H9 (cell line): Measurements from ENCODE around the gene KRTAP5-11. TPM values are rescaled to one million over a fixed set of nuclear protein-coding genes. Genes with fewer than 3 reads are reported as not detected.
"Not testable (repeated sequence)": the region's sequence is repeated elsewhere in the genome, so short reads cannot be mapped to it uniquely, and the experiment has no call there.

Source experiments
- DNase-seq: peaks from one replicate; pipeline ENCODE4 v3.0.0-alpha.2; 2017
- H2AFZ ChIP-seq: one replicate; pipeline ENCODE4 v1.6.1; 2013; ENCODE audit warnings: mild to moderate bottlenecking, low read length, control low read depth, moderate library complexity
- H2AK5ac ChIP-seq: 2 replicates; pipeline ENCODE4 v1.6.1; 2013; ENCODE audit warnings: low read length, control low read depth, mixed read lengths; ENCODE audit not compliant: insufficient read length
- H2BK120ac ChIP-seq: one replicate; pipeline ENCODE4 v1.6.1; 2013; ENCODE audit warnings: low read depth, mild to moderate bottlenecking, low read length, control low read depth, inconsistent platforms; ENCODE audit not compliant: poor library complexity, severe bottlenecking
- H2BK12ac ChIP-seq: 2 replicates; pipeline ENCODE4 v1.6.1; 2013; ENCODE audit warnings: low read length, control low read depth, mixed read lengths, low read depth; ENCODE audit not compliant: insufficient read length
- H2BK15ac ChIP-seq: 2 replicates; pipeline ENCODE4 v1.6.1; 2013; ENCODE audit warnings: low read depth, low read length, control low read depth
- H2BK20ac ChIP-seq: one replicate; pipeline ENCODE4 v1.6.1; 2013; ENCODE audit warnings: low read depth, mild to moderate bottlenecking, low read length, control low read depth, inconsistent platforms; ENCODE audit not compliant: poor library complexity, severe bottlenecking
- H2BK5ac ChIP-seq: 2 replicates; pipeline ENCODE4 v1.6.1; 2013; ENCODE audit warnings: low read length, control low read depth, mixed read lengths; ENCODE audit not compliant: insufficient read length
- H3K14ac ChIP-seq: 2 replicates; pipeline ENCODE4 v1.6.1; 2013; ENCODE audit warnings: low read length, control low read depth; ENCODE audit not compliant: insufficient read depth
- H3K18ac ChIP-seq: 2 replicates; pipeline ENCODE4 v1.6.1; 2013; ENCODE audit warnings: low read depth, mild to moderate bottlenecking, mixed read lengths, low read length, control low read depth; ENCODE audit not compliant: insufficient read length
- H3K23ac ChIP-seq: 2 replicates; pipeline ENCODE4 v1.6.1; 2013; ENCODE audit warnings: low read length, control low read depth, mixed read lengths, low read depth; ENCODE audit not compliant: insufficient read length
- H3K23me2 ChIP-seq: 2 replicates; pipeline ENCODE4 v1.6.1; 2013; ENCODE audit warnings: low read depth, mild to moderate bottlenecking, mixed read lengths, low read length, control low read depth; ENCODE audit not compliant: insufficient read length, poor library complexity, severe bottlenecking
- H3K27ac ChIP-seq: 2 replicates; pipeline ENCODE4 v1.5.1; 2013; ENCODE audit warnings: low read length, control low read depth, mixed read lengths, low read depth; ENCODE audit not compliant: insufficient read length
- H3K27me3 ChIP-seq: 2 replicates; pipeline ENCODE4 v1.6.1; 2013; ENCODE audit warnings: low read length, control low read depth, inconsistent platforms; ENCODE audit not compliant: insufficient read depth
- H3K4ac ChIP-seq: 2 replicates; pipeline ENCODE4 v1.6.1; 2013; ENCODE audit warnings: low read depth, mild to moderate bottlenecking, control low read depth, inconsistent platforms, low read length, moderate library complexity
- H3K4me1 ChIP-seq: 2 replicates; pipeline ENCODE4 v1.6.1; 2013; ENCODE audit warnings: low read length, control low read depth, inconsistent platforms; ENCODE audit not compliant: insufficient read depth
- H3K4me2 ChIP-seq: 2 replicates; pipeline ENCODE4 v1.6.1; 2013; ENCODE audit warnings: low read length, control low read depth, mixed read lengths; ENCODE audit not compliant: insufficient read length, insufficient read depth
- H3K56ac ChIP-seq: 2 replicates; pipeline ENCODE4 v1.6.1; 2013; ENCODE audit warnings: low read depth, mild to moderate bottlenecking, mixed read lengths, low read length, control low read depth; ENCODE audit not compliant: insufficient read length
- H3K79me1 ChIP-seq: 2 replicates; pipeline ENCODE4 v1.6.1; 2013; ENCODE audit warnings: low read depth, mild to moderate bottlenecking, moderate library complexity, low read length, control low read depth, inconsistent platforms; ENCODE audit not compliant: insufficient read depth, poor library complexity, severe bottlenecking
- H3K79me2 ChIP-seq: 2 replicates; pipeline ENCODE4 v1.6.1; 2013; ENCODE audit warnings: low read length, control low read depth, inconsistent platforms; ENCODE audit not compliant: insufficient read depth
- H3K9ac ChIP-seq: 2 replicates; pipeline ENCODE4 v1.6.1; 2013; ENCODE audit warnings: low read length, control low read depth, mixed read lengths; ENCODE audit not compliant: insufficient read length; ENCODE audit errors: extremely low read depth
- H3K9me3 ChIP-seq: one replicate; pipeline ENCODE4 v1.6.1; 2013; ENCODE audit warnings: low read depth, low read length, inconsistent platforms; ENCODE audit not compliant: control insufficient read depth
- H3T11ph ChIP-seq: one replicate; pipeline ENCODE4 v1.6.1; 2013; ENCODE audit warnings: mild to moderate bottlenecking, low read length, control low read depth, inconsistent platforms
- H4K20me1 ChIP-seq: one replicate; pipeline ENCODE4 v1.6.1; 2013; ENCODE audit not compliant: control insufficient read depth, insufficient read length, insufficient read depth
- H4K5ac ChIP-seq: 2 replicates; pipeline ENCODE4 v1.6.1; 2013; ENCODE audit warnings: low read depth, mild to moderate bottlenecking, mixed read lengths, low read length, control low read depth; ENCODE audit not compliant: insufficient read length
- H4K8ac ChIP-seq: replicated peaks from 2 replicates; pipeline ENCODE4 v1.6.1; 2013; ENCODE audit warnings: low read length, control low read depth, mixed read lengths, low read depth; ENCODE audit not compliant: insufficient read length
- H4K91ac ChIP-seq: 2 replicates; pipeline ENCODE4 v1.6.1; 2013; ENCODE audit warnings: low read depth, mild to moderate bottlenecking, moderate library complexity, mixed read lengths, low read length, control low read depth; ENCODE audit not compliant: insufficient read length
- H3K27ac Mint-ChIP-seq, 3 experiments: 2 replicates in 2 of 3; 3 replicates in 1 of 3; pipeline ENCODE4 v1.8.0; 2020 to 2021; ENCODE audit warnings: mixed read lengths in 3 of 3, mild to moderate bottlenecking in 1 of 3, moderate library complexity in 1 of 3
- H3K27me3 Mint-ChIP-seq: 2 replicates; pipeline ENCODE4 v1.8.0; 2021; ENCODE audit warnings: low read depth, mild to moderate bottlenecking, moderate library complexity, mixed read lengths
- H3K36me3 Mint-ChIP-seq, 3 experiments: 2 replicates in 2 of 3; 3 replicates in 1 of 3; pipeline ENCODE4 v1.8.0; 2020 to 2021; ENCODE audit warnings: low read depth in 3 of 3, mixed read lengths in 3 of 3; ENCODE audit not compliant: insufficient read depth in 1 of 3
- H3K4me1 Mint-ChIP-seq, 2 experiments: 2 replicates each; pipeline ENCODE4 v1.8.0; 2020; ENCODE audit warnings: mixed read lengths in 2 of 2
- H3K4me3 Mint-ChIP-seq, 2 experiments: 2 replicates in 1 of 2; 3 replicates in 1 of 2; pipeline ENCODE4 v1.8.0; 2020 to 2021; ENCODE audit warnings: mild to moderate bottlenecking in 2 of 2, mixed read lengths in 2 of 2, moderate library complexity in 1 of 2
- H3K9me3 Mint-ChIP-seq, 2 experiments: 2 replicates in 1 of 2; 3 replicates in 1 of 2; pipeline ENCODE4 v1.8.0; 2020; ENCODE audit warnings: mild to moderate bottlenecking in 2 of 2, mixed read lengths in 2 of 2, moderate library complexity in 1 of 2
- CTCF ChIP-seq: fragments of 200-600 bp; sonication (generic); conservative IDR thresholded peaks from 3 replicates; pipeline ENCODE4 v1.8.0; 2021; ENCODE audit warnings: antibody characterized with exemption, mild to moderate bottlenecking
- WGBS: extraction: QIAGEN DNeasy Blood & Tissue Kit; methylation state at CpG from one replicate; pipeline ENCODE4 v1.1.7; 2013; ENCODE audit warnings: missing lambda C conversion rate, low lambda C conversion rate, mixed read lengths; ENCODE audit not compliant: insufficient read length; ENCODE audit errors: extremely low coverage; 5-methylcytosine and 5-hydroxymethylcytosine counted together
- total RNA-seq: library from RNA; stranded (reverse); gene quantifications from 2 replicates; pipeline ENCODE4 v1.2.1, GENCODE V29; 2021

Gene KRTAP5-11
- total RNA-seq, 1 experiment from 2014 or later = not detected

GRCh38 chr11:71588822-71589545 is 6.3 kb upstream of the KRTAP5-11 start:
- not testable (repeated sequence) for H3K79me1 ChIP-seq, H2BK20ac ChIP-seq, H3K27me3 ChIP-seq, H2BK15ac ChIP-seq, H3K9ac ChIP-seq, H3K27ac Mint-ChIP-seq, H3K36me3 Mint-ChIP-seq, H4K91ac ChIP-seq, H4K5ac ChIP-seq, H3K23me2 ChIP-seq, H3K27ac ChIP-seq, H3K9me3 Mint-ChIP-seq, H3K4me3 Mint-ChIP-seq, H4K20me1 ChIP-seq, H4K8ac ChIP-seq, H2BK5ac ChIP-seq, H2AK5ac ChIP-seq, H3K56ac ChIP-seq, H3K4me1 ChIP-seq, H3K23ac ChIP-seq, H3K9me3 ChIP-seq, H3K79me2 ChIP-seq, H2BK12ac ChIP-seq, H2AFZ ChIP-seq, H3K4ac ChIP-seq, H3K14ac ChIP-seq, H3T11ph ChIP-seq, H3K18ac ChIP-seq, H3K4me2 ChIP-seq, H2BK120ac ChIP-seq
- DNase-seq = peak; percentile 62
- WGBS = no CpG with 5 or more reads among the region's 11 CpGs
- Mint-ChIP-seq H3K27me3 (peaks cover 13% of the 10 kb centered on the region), H3K4me1 (peaks cover 10 to 12% of the 10 kb centered on the region in 2 experiments)
- TF ChIP-seq CTCF = peak; percentile 63

GRCh38 chr11:71588314-71588713 is 5.6 kb upstream of the KRTAP5-11 start:
- not testable (repeated sequence) for H3K56ac ChIP-seq, H4K5ac ChIP-seq, H4K91ac ChIP-seq, DNase-seq, H2BK120ac ChIP-seq, H3K27ac Mint-ChIP-seq, H3K4me3 Mint-ChIP-seq, H2BK20ac ChIP-seq, H2AK5ac ChIP-seq, H3K23ac ChIP-seq, H3K4me2 ChIP-seq, H3K23me2 ChIP-seq, H3K4ac ChIP-seq, H3K14ac ChIP-seq, H2BK15ac ChIP-seq, H3T11ph ChIP-seq, H3K9me3 ChIP-seq, H3K9ac ChIP-seq, H4K20me1 ChIP-seq, H3K27me3 ChIP-seq, H3K9me3 Mint-ChIP-seq, H2BK12ac ChIP-seq, H2AFZ ChIP-seq, H3K18ac ChIP-seq, H3K27ac ChIP-seq, H3K79me2 ChIP-seq, H3K4me1 ChIP-seq, H3K79me1 ChIP-seq, H3K36me3 Mint-ChIP-seq, H2BK5ac ChIP-seq, H4K8ac ChIP-seq
- H3K4me1 Mint-ChIP-seq = peaks cover 10 to 12% of the 10 kb centered on the region in 2 experiments
- WGBS = no CpG with 5 or more reads among the region's 4 CpGs
- peaks cover 16% of the 10 kb centered on the region for H3K27me3 Mint-ChIP-seq
